Measurements from ENCODE around the gene RAX.

Gene RAX
- long read RNA-seq, donor 1, result 0 reads
- long read RNA-seq, donor 2, result 0 reads
- long read RNA-seq, donor 3, result 0 reads
- long read RNA-seq, donor 4, result 0 reads
- long read RNA-seq, donor 5, result 0 reads
- long read RNA-seq, donor 6, result 0 reads
- long read RNA-seq, donor 7, result 0 reads
- long read RNA-seq, donor 8, result 0 reads

DNA sequence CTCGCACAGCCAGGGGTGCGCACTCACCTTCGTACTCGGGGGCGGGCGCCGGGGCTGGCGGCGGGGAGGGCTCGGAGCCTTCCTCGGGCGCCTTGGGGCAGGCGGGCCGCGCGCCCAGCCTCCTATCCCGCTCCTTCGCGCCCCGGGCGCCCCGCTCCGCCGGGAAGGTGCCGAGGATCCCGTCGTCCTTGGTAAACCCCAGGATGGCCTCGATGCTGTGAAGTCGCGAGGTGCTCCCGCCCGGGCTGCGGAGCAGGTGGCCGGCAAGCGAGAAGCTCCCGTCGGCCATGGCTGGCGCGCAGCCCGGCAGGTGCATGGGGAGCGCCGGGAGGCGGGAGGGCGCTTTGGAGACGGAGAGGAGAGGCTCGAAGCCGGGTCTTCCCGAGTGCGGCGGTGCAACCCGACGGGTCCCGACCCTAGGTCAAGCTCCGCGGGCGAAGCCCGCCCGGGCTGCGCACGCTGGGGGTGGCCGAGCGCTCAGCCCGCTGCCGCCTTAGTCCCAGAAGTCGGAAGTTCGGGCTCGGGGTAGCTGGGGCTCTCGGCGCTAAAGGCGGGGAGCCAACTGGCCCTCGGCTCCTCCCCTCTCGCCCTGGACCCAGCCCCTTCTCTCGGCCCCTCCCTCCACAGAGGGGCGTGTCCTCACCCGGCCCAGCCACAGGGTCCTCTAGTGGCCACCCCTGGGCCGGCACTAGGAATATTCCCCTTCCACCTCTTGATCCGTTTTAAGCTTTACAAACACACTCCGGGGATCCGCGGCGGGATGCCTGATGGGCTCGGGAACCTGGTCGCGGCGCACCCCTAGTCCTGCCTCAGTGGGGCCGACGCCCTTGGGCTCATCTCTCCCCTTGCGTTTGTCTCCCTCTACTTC is at the start of gene RAX:
TSS of gene RAX (minus strand) at position 564 of the 868 bp plus-strand sequence. CDS start at position 316, 248 bp downstream.
- DNase-seq, result peak; percentile 57

DNA sequence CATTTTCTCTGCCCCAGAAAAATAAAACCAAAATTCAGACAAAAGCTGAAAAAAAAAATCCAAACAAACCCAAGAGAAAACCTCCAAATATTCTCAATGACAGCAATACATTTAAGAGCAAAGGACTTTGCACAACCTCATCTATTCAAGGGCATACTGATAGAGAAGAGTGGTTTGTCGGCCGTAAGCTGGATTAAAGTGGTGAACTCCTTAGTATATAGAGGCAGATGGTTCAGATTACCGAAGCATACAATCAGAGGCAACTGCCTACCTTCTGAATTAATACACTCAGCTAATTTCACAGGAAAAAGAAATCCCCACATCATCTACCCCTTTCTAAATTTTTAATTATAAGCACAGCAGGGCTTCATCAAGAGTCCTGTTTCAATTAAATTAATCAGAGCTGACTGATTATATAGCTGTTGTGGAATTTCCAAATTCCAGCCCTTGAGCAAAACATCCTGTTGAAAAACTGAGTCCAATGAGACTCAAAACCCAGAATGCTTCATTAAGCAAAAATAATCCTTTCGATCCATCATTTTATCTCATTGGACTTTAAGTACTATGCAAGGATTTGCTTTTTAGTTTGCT is 45.3 kb upstream of the RAX start, which contains the start of gene CPLX4:
TSS of gene CPLX4 (minus strand) at position 190 of the 591 bp plus-strand sequence. CDS start at position 3, 187 bp downstream.
- DNase-seq, result no peak

DNA sequence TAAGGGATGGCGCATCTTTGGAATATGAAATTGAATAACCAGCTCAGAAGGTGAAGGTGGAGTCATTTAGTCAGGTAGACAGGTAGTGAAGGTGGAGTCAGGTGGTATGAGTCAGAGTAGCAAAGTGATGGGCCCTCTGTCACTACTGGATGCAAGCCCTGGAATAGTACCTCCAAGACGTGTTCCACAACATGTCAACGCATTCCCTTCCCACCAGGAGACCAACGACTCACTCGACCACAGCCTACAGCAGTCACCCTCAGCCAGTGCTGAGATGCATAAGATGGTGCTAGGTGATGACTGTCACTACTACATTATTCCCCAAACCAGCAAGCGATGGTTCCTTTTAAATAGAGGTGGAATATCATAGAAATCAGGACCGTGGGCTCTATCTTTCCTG is 38.4 kb upstream of the RAX start:
- DNase-seq, result no peak

DNA sequence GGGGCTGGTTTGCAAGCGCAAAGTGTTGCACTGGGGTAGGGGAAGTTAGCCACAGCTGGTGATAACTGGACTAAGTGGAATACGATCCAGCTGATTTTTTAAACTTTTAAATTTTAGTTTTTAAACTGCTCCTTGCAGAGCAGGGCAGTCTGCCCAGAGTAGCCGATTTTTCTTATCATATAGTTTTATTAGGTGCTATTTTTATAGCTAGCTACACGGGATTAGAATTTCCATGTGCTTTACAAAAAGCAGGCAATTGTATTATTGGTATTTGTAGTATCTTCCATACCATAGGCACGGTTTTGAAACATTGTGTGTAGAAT is 35.6 kb upstream of the RAX start:
- no peak for DNase-seq

DNA sequence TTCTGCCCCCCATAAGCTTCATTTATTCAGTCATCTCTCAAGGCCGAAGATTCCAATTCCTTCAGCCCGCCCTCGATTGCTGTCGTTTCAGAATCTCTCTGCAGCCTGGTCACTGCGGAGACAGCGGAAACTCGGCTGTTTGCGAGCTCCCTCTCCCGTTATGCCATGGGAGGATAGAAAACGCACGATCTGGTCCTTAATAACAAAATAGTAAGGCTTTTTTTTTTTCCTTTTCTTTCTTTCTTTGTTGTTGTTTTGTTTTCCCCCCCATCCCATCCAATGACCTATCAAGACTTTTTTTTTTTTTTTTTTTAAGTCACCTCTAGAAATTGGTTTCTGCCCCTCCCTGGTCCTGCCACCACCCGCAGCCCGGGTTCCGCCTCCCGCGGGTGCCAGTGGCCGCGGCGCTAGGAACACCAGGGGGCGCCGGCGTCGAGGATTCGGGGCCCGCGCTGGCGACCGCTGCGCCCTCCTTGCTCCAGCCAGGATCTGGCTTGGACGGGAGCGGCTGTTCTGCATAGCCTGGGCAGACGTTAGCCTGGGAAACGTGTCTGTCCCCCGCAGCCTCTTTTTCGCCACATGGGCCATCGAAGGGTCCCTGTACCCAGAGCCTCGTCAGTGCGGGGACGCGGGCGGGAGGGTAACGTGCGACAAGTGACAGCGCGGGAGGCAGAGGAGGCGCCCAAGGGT is 35.1 kb upstream of the RAX start:
- DNase-seq, result peak; percentile 80

DNA sequence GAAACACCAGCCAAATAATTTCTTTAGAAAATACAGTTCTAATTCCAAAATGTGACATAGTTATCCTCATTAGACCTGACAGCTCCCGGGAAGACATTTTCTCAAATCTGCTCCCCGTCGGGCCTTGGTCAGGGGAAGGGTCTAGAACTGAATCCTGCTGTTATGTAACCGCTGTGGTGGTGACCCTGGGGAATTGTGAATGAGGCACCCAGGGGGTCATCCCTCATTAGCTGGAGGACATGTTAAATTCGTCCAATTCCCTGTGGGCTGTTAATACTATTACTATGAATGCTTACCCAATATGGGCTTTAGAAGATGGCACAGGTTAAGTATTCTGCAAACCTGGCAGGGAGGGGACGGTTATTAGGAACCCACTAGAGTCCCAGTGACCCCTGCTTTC is 33.4 kb upstream of the RAX start:
- no peak for DNase-seq

DNA sequence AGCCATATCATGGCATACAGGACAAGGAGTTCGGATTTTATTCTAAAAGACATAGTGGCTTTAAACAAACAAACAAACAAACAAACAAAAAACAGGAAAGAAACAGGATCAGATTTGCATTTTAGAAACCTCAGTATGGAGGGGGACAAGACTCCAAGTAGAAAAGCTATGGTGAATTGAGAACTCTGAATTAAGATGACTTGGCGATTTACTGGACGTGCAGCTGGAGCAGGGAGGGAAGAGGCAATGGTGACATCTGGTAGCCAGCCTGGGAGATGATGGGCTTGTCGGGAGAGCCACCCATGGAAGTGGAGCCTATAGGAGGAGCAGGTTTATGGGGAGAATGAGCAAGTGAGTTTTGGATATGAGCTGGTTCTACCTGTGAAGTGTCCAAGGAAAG is 32.0 kb upstream of the RAX start:
- no peak for DNase-seq

DNA sequence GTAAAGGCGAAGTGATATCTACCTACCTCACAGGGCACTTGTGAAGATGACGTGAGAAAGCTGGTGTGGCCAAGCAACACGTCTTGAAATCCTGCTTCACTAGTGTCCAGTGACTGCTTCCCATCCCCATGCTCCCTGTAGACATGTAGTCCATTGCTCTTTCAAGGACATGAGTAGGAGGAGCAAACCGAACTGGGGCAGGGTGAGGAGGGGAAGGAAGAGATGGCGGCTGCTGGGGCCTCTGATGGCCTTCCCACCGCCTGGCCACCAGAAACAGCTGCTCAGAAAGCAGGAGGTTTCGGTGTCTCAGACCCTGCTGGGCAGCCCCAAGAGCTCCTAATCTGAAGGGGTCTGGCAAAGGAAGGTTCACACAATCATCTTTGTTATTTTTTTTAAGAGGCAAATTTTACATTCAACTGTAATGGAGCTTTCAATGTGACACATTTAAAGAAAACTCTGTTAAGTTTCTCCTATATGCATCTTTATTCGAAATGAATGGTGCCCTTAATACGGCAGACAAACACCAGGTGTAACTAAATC is 30.5 kb upstream of the RAX start:
- no peak for DNase-seq

DNA sequence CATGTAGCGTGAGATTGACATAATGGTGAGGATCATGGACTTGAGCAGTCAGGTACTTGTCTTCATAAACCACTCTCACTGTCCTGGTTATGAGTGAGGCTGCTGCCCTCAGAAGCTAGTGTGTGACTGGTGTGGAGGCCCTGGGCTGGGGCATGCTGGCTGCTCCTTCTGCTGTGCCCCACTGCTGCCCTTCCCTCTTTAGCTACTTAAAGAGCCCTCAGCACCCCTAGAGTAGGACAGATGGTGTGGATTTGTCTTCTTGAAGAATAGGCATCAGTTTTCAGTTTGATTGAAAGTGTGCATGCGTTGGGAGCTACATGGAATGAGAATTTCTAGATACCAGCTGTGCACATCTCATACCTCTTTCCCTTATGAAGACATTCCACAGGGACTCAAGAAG is 29.8 kb upstream of the RAX start:
- no peak for DNase-seq

DNA sequence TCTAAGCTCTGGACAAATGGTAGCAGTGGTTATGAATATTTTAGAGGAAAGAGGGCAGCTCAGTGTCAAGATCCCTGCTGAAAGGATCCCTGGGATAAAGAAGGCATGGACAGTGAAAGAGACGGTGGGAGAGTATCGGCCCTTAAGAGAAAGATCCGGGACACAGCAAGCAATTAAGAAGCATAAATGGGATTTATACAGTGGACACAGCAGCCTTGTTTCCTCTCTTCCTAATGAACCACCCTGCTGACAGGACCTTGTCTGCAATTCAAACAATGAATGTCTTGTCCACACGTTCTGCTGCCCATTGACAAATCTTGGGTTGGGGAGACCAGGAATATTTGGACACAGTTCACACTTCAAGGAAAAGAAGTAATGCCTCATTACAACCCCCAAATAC is 28.7 kb upstream of the RAX start:
- no peak for DNase-seq

DNA sequence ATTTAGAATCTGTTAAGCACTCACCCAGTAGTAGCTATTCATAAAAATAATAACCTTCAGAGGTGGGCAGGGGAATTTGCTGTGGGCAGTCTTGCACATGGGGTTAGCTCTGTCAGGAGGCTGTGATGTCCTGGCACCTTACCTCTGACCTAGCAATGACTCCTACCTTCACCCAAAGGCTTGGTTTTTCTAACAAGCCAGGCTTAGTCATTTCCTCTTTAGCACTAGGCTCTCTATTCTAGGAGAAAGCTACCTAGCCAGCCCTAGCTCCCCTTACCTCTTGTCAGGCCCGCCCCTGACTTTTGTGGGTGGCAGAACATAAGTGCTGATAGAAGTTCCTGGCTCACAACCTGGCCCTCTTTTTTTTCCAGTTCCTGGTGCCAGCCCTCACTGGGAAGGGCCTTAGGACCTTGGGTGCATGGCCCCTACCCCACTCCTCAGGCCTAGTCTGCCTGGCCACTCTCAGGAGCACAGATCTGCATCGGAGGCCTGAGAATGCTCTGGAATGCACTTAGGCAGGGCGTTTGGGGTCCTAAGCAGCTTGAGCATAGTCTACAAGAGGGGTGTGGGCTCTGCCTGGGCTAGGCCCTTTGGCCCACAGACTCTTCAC is 27.5 kb upstream of the RAX start:
- no peak for DNase-seq

DNA sequence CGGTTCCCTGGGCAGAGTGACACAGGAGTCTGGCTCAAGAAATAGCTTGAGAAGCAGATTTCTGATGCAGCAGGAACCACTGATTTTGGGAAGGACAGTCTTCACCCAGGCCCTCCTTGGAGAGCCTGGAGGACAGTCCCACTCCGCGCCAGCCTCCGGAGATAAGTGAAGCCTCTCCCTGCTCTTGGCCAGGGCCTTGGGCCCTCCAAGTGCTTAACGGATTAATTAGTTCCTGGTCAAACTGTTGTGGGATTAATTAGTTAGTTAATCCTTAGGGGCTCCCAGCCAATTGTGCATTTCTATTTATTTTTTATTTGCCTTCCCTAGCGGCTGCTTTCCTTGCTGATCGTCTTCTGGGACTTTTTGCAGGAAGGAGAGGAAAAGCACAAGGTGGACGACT is 25.6 kb upstream of the RAX start:
- no peak for DNase-seq

DNA sequence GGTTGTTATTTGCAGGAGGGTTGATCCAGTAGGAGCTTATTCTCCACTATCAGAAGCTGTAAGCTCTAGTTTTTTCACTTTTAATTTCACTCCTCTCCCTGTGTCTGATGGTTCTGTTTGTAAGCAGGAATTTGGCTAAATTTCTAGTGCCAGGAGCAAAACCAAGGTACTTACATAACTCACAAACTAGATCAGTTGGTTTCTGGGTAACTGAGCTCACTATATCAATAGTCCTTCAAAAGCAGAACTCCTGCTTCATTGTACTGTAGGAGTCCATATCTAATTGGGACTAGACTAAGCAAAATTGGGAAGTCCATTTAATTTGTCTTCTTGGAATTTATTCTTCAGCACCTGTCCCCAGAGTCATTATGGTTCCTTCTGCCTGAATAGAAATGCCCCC is 20.1 kb upstream of the RAX start:
- DNase-seq, result no peak

DNA sequence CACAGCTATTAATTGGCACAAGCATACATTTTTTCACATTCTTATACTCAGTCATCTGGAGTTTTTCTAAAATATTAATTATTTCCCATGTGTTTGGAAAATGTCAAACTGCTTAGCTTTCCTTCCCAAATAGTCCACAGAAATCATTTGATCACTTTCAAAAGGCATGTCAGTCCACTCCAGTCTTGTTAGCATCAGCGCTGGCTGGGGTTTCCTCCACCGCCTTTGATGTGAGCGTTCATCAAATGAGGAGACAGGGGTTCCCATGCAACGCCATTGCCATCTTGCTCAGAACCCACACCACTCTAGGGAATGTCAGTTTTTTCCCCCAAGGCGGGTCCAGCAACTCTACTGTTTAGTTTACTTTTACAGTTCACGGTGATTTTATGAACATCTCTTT is 13.1 kb upstream of the RAX start:
- DNase-seq, result no peak

DNA sequence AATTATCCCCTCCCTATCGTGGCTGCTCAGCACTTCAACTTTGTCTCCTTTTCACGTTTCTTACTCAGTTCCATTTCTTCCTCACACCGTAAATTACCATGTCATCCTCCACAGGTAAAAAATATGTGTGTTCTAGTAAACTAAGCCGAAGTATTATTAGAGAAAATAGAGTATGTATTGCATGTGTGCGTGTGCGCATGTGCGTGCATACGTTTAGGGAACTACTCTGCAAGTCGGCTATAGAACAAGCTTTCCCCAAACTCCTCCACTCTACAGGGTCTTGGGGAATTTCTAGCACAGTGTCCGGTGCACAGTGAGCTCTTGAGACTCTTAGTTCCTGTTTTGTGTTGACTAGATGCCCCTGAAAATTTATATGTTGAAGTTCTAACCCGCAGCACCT is 9.1 kb upstream of the RAX start:
- no peak for DNase-seq

DNA sequence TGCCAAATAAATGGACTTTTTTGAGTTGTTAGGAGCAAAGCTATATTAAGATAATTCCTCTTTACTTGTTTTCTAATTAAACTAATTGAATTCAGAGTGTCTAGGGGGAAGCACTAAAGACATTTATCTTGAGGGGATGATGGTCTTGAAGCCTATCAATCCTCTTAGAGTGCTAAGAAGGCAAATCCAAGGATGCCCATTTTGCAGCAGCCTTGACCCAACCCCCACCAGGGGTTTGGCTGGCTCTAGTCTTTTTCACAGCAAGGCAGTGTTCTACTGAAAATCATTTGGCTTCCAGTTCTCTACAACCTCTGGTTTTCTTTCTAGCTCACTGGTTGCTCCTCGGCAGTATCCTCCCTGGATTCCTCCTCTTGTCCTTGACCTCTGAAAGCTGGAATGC is 6.5 kb upstream of the RAX start:
- DNase-seq, result no peak

DNA sequence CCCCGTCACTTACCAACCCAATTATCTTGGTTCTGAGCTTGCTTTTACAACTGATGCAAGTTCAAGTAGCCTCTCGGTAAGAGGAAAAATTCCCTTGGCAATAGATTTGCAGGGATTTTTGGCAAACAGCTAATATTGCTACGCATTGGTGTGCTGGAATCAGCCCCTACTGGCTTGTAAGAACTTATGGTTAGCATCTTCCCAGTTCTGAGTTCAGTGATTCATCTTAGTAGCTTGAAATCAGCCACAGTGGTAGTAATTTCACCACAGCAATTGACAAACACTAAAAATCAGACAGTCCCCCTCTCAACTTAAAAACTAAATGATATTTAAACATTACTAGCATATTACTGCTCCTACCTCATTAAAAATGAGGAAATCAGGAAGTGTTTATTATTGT is 5.9 kb upstream of the RAX start:
- no peak for DNase-seq

DNA sequence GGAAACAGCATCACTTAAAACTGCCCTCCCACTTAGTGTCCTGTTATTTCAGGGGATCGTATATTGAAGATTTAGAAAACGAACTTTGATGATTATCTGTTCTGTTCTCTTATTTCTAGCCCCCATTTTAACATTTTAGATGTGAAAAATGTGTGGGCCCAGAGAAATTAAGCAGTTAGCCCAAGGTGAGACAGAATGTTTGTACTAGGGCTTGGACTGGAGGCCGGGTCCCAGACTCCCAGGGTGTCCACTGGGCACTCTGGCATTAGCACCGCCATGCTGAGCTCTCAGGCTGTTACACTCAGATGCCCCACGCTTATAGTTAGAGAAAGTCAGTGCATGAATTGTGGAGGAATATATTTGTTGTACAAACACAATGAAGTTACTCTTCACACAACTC is 5.5 kb upstream of the RAX start:
- DNase-seq, result no peak

DNA sequence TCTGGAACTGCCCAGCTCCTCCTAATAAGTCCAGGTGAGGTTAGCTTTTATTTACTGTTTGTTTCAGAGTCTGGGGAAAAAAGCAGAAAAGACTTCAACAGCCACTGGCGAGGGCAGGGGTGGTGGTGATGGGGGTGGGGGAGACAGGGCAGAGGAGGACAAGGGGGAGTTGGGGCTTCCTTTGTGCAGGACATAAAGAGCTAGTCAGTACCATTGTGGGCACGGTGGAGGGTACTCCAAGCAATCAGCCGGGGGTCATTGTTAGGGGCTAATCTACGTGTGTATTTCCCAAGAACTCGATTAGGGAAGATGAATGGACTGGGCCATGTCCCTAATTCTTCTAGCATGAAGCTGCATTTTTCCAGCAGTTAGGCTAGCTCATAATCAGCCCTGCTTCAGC is 2.8 kb upstream of the RAX start:
- DNase-seq, result no peak

DNA sequence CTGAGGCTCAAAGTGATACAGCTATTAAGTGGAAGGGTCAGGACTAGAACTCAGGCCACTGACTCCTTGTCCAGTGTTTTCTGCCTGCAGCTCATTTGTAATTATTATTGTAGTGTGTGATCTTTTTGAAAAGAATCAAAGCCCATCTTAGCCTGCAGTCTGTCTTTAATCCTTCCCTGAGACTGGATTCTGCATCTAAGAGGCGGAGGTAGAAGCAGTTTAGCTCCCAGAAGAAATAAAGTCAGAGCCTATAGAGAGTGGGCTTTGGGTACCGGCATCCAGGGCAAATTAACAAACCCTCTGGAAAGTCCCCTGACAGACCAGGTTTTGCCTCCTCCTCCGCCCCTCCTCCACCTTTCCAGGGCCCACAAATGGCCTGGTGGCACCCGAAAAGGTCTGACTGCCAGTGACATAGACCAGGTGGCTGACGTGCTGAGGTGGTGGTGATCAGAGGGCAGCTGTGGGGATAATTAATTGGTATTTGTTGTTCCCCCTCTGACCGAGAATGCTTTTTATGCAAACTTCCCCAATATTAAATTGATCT is 2.2 kb upstream of the RAX start:
- DNase-seq, result no peak

DNA sequence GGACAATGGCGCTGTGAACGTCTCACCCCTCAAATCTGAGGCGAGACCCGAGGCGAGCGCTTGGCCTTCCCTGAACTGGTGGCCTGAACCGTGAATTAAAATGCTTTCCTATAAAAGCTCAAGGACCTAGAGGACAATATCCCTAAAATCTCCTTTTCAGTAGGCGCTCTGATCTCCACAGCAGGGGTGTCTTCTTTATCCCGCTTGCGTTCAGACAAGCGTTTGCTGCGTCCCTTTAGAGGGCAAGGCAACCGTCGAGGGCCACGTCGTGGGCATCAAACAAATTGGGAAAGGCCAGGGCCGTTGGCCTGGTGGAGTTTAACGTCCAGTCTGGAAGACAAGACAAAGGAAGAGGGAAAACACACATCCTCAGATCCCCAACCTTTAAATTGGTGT is 1.3 kb upstream of the RAX start:
- DNase-seq, result no peak
